Hepatocyte (in vitro differentiated cells): ENCODE measurements around the gene KCNQ5. TPM values are rescaled to one million over a fixed set of nuclear protein-coding genes. Genes with fewer than 3 reads are reported as not detected.

Experiments
- DNase-seq: peaks from one replicate; pipeline ENCODE4 v3.0.0-alpha.2; 2016; ENCODE audit warnings: low spot score
- H2AFZ ChIP-seq: fragments of 200-600 bp; sonication (generic); 2 replicates; pipeline ENCODE4 v1.6.0; 2016; ENCODE audit warnings: antibody characterized with exemption, mild to moderate bottlenecking
- H3K27ac ChIP-seq: fragments of 200-600 bp; sonication (generic); 2 replicates; pipeline ENCODE4 v1.5.1; 2016; ENCODE audit warnings: mild to moderate bottlenecking
- H3K27me3 ChIP-seq: fragments of 200-600 bp; sonication (generic); 2 replicates; pipeline ENCODE4 v1.6.1; 2016
- H3K36me3 ChIP-seq: fragments of 200-600 bp; sonication (generic); replicated peaks from 2 replicates; pipeline ENCODE4 v1.5.1; 2016; ENCODE audit warnings: low read depth; ENCODE audit not compliant: insufficient read depth
- H3K4me1 ChIP-seq: fragments of 200-600 bp; sonication (generic); 2 replicates; pipeline ENCODE4 v1.5.1; 2016; ENCODE audit warnings: mild to moderate bottlenecking, moderate library complexity; ENCODE audit not compliant: insufficient read depth
- H3K4me2 ChIP-seq: fragments of 200-600 bp; sonication (generic); 2 replicates; pipeline ENCODE4 v1.6.0; 2016
- H3K4me3 ChIP-seq: fragments of 200-600 bp; sonication (generic); 2 replicates; pipeline ENCODE4 v1.5.1; 2016; ENCODE audit warnings: mild to moderate bottlenecking
- H3K79me2 ChIP-seq: fragments of 200-600 bp; sonication (generic); 2 replicates; pipeline ENCODE4 v1.6.0; 2017; ENCODE audit warnings: mild to moderate bottlenecking
- H3K9me2 ChIP-seq: fragments of 200-600 bp; sonication (generic); replicated peaks from 2 replicates; pipeline ENCODE4 v1.6.0; 2017; ENCODE audit warnings: mild to moderate bottlenecking; ENCODE audit not compliant: insufficient read depth
- H3K9me3 ChIP-seq: fragments of 200-600 bp; sonication (generic); 2 replicates; pipeline ENCODE4 v1.5.1; 2016; ENCODE audit warnings: low read depth, mild to moderate bottlenecking
- H4K20me1 ChIP-seq: fragments of 200-600 bp; sonication (generic); 2 replicates; pipeline ENCODE4 v1.6.0; 2016; ENCODE audit warnings: mild to moderate bottlenecking; ENCODE audit not compliant: insufficient read depth, poor library complexity, severe bottlenecking
- EZH2 ChIP-seq: fragments of 200-600 bp; sonication (generic); IDR thresholded peaks from 2 replicates; pipeline ENCODE4 v1.6.1; 2016; ENCODE audit warnings: antibody characterized with exemption, mild to moderate bottlenecking, borderline replicate concordance
- EZH2phosphoT487 ChIP-seq: fragments of 200-600 bp; sonication (generic); IDR thresholded peaks from one replicate; pipeline ENCODE4 v1.6.1; 2018; ENCODE audit warnings: antibody characterized with exemption, mild to moderate bottlenecking, low read depth, moderate library complexity; ENCODE audit not compliant: unreplicated experiment, severe bottlenecking
- WGBS: methylation state at CpG from one replicate; pipeline ENCODE4 v1.1.6; 2016; ENCODE audit warnings: low lambda C conversion rate; ENCODE audit errors: missing lambda C conversion rate; 5-methylcytosine and 5-hydroxymethylcytosine counted together
- polyA plus RNA-seq: library from polyadenylated mRNA; unstranded; fragments of >200 nt; fragmentation: Nextera tagmentation; extraction: Ambion mirVana; gene quantifications from 2 replicates; pipeline ENCODE4 v1.2.1, GENCODE V29; 2016
- total RNA-seq: library from RNA; depleted of rRNA; stranded (reverse); fragments of >200 nt; gene quantifications from 2 replicates; pipeline ENCODE4 v1.2.3, GENCODE V29; 2014
- TF ChIP-seq, protein P1 (sequence below): fragments of 200-600 bp; sonication (generic); IDR thresholded peaks from 2 replicates; pipeline ENCODE4 v1.5.1; 2016; ENCODE audit warnings: antibody characterized with exemption, mild to moderate bottlenecking; ENCODE audit not compliant: poor library complexity

The KCNQ5 gene
- total and polyA plus RNA-seq, 2 experiments from 2014 or later, result 1.6 to 2.0 TPM

DNA sequence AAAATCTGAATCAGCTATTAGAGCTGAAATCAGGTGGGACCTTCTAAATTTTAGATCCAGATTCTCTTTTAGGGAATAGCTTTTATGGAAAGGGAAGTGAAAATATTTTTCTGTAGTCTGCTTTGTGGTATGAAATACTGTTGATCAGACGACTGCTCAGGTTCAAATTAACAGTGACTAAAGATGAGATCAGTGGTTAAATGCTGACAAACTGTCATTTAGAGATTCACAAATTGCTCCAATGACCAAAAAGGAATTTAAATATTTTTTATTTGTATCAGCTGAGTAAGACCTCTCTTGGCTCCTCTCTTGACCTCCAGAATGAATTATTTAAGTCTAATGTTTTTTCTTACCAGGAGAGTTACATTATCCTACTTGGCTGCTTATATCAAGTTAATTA is 77.3 kb downstream of the KCNQ5 start:
- H3K4me1 ChIP-seq, result no peaks in the 10 kb centered on the region
- H3K9me2 ChIP-seq, result no peaks in the 10 kb centered on the region
- H3K79me2 ChIP-seq, result no peaks in the 10 kb centered on the region
- WGBS, result 97% methylated on average over 1 of the region's 1 CpG
- H4K20me1 ChIP-seq, result no peaks in the 10 kb centered on the region
- no peak for DNase-seq
- no peaks in the 10 kb centered on the region for H3K36me3 ChIP-seq
- H2AFZ ChIP-seq, result no peak overlapping the region
- TF ChIP-seq, protein P1, sequence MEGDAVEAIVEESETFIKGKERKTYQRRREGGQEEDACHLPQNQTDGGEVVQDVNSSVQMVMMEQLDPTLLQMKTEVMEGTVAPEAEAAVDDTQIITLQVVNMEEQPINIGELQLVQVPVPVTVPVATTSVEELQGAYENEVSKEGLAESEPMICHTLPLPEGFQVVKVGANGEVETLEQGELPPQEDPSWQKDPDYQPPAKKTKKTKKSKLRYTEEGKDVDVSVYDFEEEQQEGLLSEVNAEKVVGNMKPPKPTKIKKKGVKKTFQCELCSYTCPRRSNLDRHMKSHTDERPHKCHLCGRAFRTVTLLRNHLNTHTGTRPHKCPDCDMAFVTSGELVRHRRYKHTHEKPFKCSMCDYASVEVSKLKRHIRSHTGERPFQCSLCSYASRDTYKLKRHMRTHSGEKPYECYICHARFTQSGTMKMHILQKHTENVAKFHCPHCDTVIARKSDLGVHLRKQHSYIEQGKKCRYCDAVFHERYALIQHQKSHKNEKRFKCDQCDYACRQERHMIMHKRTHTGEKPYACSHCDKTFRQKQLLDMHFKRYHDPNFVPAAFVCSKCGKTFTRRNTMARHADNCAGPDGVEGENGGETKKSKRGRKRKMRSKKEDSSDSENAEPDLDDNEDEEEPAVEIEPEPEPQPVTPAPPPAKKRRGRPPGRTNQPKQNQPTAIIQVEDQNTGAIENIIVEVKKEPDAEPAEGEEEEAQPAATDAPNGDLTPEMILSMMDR, result no peak
- TF ChIP-seq EZH2phosphoT487, result no peak
- no peak for TF ChIP-seq EZH2
- no peaks in the 10 kb centered on the region for H3K9me3 ChIP-seq
- no peak overlapping the region for H3K4me3 ChIP-seq
- no peak overlapping the region for H3K4me2 ChIP-seq
- H3K27ac ChIP-seq, result no peak overlapping the region
- no peaks in the 10 kb centered on the region for H3K27me3 ChIP-seq

DNA sequence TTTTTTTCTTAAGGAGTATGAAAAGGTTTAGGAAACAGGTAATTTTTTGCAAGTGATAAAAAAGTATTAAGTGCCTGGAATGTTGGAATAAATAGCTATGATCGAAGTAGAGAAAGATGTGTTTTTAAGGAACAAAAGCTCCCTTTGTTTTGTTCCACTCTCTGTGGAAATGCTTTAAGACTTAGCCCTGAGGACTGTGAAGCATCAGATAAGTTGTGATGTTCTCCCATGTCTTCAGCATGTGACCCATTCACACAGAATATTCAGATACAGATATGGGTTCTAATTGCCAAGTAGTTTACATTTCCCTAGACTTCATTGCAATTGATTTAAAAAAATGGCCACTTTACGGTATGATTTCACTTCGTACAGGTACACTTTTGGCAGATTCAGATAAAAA is 80.6 kb downstream of the KCNQ5 start:
- Histone ChIP-seq H3K4me2 (no peak overlapping the region), H3K79me2 (no peaks in the 10 kb centered on the region), H3K36me3 (no peaks in the 10 kb centered on the region), H3K4me3 (no peak overlapping the region), H3K27me3 (no peaks in the 10 kb centered on the region), H3K27ac (no peak overlapping the region), H3K9me3 (no peaks in the 10 kb centered on the region), H4K20me1 (no peaks in the 10 kb centered on the region), H2AFZ (no peak overlapping the region), H3K4me1 (no peaks in the 10 kb centered on the region), H3K9me2 (no peaks in the 10 kb centered on the region)
- TF ChIP-seq, protein P1, result no peak
- TF ChIP-seq EZH2, result no peak
- DNase-seq, result no peak
- 90% methylated on average over 3 of the region's 3 CpGs for WGBS

DNA sequence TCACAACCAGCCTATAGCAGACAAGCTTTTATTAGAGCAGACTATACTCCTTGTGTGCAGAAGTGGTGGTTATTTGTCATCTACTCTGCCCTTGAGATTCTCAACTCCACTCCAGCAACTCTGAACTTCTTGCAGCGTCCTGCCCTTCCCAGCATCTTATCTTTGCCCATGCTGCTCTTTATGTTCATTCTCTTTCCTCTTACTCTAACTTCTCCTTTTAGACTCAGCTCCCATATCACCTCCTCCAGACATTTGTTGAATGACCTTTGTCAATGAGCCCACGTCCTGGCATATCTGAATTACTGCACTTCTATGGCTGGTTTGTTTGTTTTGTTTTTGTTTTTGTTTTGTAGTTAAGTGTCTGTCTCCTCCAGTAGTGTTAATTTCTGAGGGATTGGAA is 81.2 kb downstream of the KCNQ5 start:
- H3K4me2 ChIP-seq, result no peak overlapping the region
- H3K9me3 ChIP-seq, result no peaks in the 10 kb centered on the region
- H3K36me3 ChIP-seq, result no peaks in the 10 kb centered on the region
- no peak overlapping the region for H3K4me3 ChIP-seq
- no peaks in the 10 kb centered on the region for H3K9me2 ChIP-seq
- H3K27ac ChIP-seq, result no peak overlapping the region
- no peaks in the 10 kb centered on the region for H3K27me3 ChIP-seq
- no peaks in the 10 kb centered on the region for H4K20me1 ChIP-seq
- H3K4me1 ChIP-seq, result no peaks in the 10 kb centered on the region
- no peaks in the 10 kb centered on the region for H3K79me2 ChIP-seq
- DNase-seq, result no peak
- TF ChIP-seq, protein P1, result no peak
- TF ChIP-seq EZH2phosphoT487, result no peak
- H2AFZ ChIP-seq, result no peak overlapping the region
- 58% methylated on average over 2 of the region's 2 CpGs for WGBS

DNA sequence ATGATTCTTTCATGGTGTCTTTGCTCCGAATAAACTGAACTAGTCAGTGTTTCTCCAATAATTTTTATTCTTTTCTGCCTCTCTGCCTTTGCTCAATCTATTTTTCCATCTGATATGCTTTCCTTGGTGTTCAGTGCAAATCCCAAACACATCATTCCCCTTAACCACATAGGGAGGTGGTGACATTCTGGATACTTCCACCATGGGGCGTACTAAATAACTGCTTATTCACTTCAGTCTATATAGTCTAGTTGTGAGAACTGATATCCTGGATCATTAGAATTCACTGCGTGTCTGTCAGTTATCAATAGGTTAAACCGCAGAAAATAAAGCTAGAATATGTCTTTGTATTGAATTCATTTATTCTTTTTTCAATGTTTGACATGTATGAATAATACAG is 83.1 kb downstream of the KCNQ5 start:
- no peaks in the 10 kb centered on the region for H4K20me1 ChIP-seq
- H3K27ac ChIP-seq, result no peak overlapping the region
- DNase-seq, result no peak
- H3K4me2 ChIP-seq, result no peak overlapping the region
- H3K36me3 ChIP-seq, result no peaks in the 10 kb centered on the region
- no peaks in the 10 kb centered on the region for H3K4me1 ChIP-seq
- no peaks in the 10 kb centered on the region for H3K9me2 ChIP-seq
- H2AFZ ChIP-seq, result no peak overlapping the region
- H3K4me3 ChIP-seq, result no peak overlapping the region
- no peaks in the 10 kb centered on the region for H3K27me3 ChIP-seq
- no peaks in the 10 kb centered on the region for H3K9me3 ChIP-seq
- 81% methylated on average over 4 of the region's 4 CpGs for WGBS
- H3K79me2 ChIP-seq, result no peaks in the 10 kb centered on the region
- TF ChIP-seq EZH2phosphoT487 (no peak), EZH2 (no peak)
- TF ChIP-seq, protein P1, result no peak
